ENCODE measurements around the gene VARS2. TPM values are rescaled to one million over a fixed set of nuclear protein-coding genes. Genes with fewer than 3 reads are reported as not detected.

VARS2 gene
- total RNA-seq, 1 donor from 2014 or later = 5.7 TPM

- no peak for DNase-seq (ENCODE audit: low spot score in 2 of 2)
- Histone ChIP-seq H3K27ac (no peak overlapping the region), H3K9me3 (no peaks in the 10 kb centered on the region), H3K4me1 (no peaks in the 10 kb centered on the region), H3K36me3 (no peaks in the 10 kb centered on the region), H3K27me3 (no peaks in the 10 kb centered on the region), H3K4me3 (no peak overlapping the region)
- intact Hi-C loops (cut with DNase I) = no loop called here
- no peak for TF ChIP-seq CTCF (IDR thresholded peaks at IDR 0.05)
Measured at GRCh38 chr6:30939473-30939872, 25.4 kb downstream of the VARS2 start.

- intact Hi-C loops (cut with DNase I) = no loop called here
Measured at GRCh38 chr6:30940361-30940986, 26.4 kb downstream of the VARS2 start, which contains the start of gene MUCL3. MUCL3 (plus strand) TSS chr6:30940973; CDS start chr6:30941000, 27 bp downstream.

GRCh38 chr6:30942338-30943060, 28.5 kb downstream of the VARS2 start:
- Histone ChIP-seq H3K36me3 (no peaks in the 10 kb centered on the region), H3K27ac (no peak overlapping the region), H3K4me3 (no peak overlapping the region), H3K4me1 (no peaks in the 10 kb centered on the region), H3K9me3 (no peaks in the 10 kb centered on the region), H3K27me3 (no peaks in the 10 kb centered on the region)
- intact Hi-C loops (cut with DNase I) = no loop called here
- peak in 1 of 2 donors; percentile 67 for DNase-seq (ENCODE audit: low spot score in 2 of 2)
- peak in 1 of 3 experiments; percentile 27 for TF ChIP-seq CTCF (IDR thresholded peaks at IDR 0.05)

More at GRCh38 chr6:30940361-30940986, 26.4 kb downstream of the VARS2 start, which contains the start of gene MUCL3:
- Histone ChIP-seq H3K9me3 (no peaks in the 10 kb centered on the region), H3K4me3 (no peak within 1 kb of the TSS), H3K36me3 (no peaks in the 10 kb centered on the region), H3K27me3 (no peaks in the 10 kb centered on the region), H3K27ac (no peak within 1 kb of the TSS), H3K4me1 (no peaks in the 10 kb centered on the region)
- DNase-seq (ENCODE audit: low spot score in 2 of 2) = no peak
- no peak for TF ChIP-seq CTCF (IDR thresholded peaks at IDR 0.05)

- Histone ChIP-seq H3K4me3 (no peak overlapping the region), H3K27ac (no peak overlapping the region), H3K9me3 (no peaks in the 10 kb centered on the region), H3K4me1 (no peaks in the 10 kb centered on the region), H3K27me3 (no peaks in the 10 kb centered on the region), H3K36me3 (no peaks in the 10 kb centered on the region)
- no peak for TF ChIP-seq CTCF (IDR thresholded peaks at IDR 0.05)
- no peak for DNase-seq (ENCODE audit: low spot score in 2 of 2)
- intact Hi-C loops (cut with DNase I) = no loop called here
Measured at GRCh38 chr6:30944051-30944450, 30.0 kb downstream of the VARS2 start.

- Histone ChIP-seq H3K27ac (no peak overlapping the region), H3K36me3 (no peaks in the 10 kb centered on the region), H3K27me3 (no peaks in the 10 kb centered on the region), H3K9me3 (no peaks in the 10 kb centered on the region), H3K4me1 (no peaks in the 10 kb centered on the region), H3K4me3 (no peak overlapping the region)
- no peak for TF ChIP-seq CTCF (IDR thresholded peaks at IDR 0.05)
- intact Hi-C loops (cut with DNase I) = no loop called here
- no peak for DNase-seq (ENCODE audit: low spot score in 2 of 2)
Measured at GRCh38 chr6:30945281-30945680, 31.2 kb downstream of the VARS2 start.

Data from ascending aorta (tissue), 2 donors.